K562 (cell line): ENCODE data around the gene DNAJC12. TPM values are rescaled to one million over a fixed set of nuclear protein-coding genes. Genes with fewer than 3 reads are reported as not detected.

Experiments
- BCLAF1 ChIP-seq, 2 experiments: fragments of 450-650 bp in 1 of 2; IDR thresholded peaks; 2 replicates each; pipeline ENCODE4 v1.6.1; 2011 to 2017; ENCODE audit warnings: low read depth in 2 of 2, antibody characterized with exemption in 1 of 2, borderline replicate concordance in 1 of 2, low read length in 1 of 2, mild to moderate bottlenecking in 1 of 2, mixed read lengths in 1 of 2; ENCODE audit not compliant: control insufficient read depth in 1 of 2
- CXXC5 ChIP-seq: fragments of 250-450 bp; sonication (Bioruptor Pico); IDR thresholded peaks from 2 replicates; pipeline ENCODE4 v1.8.0; 2022; ENCODE audit warnings: inconsistent platforms, mild to moderate bottlenecking, moderate library complexity
- ELF2 ChIP-seq: fragments of 250-450 bp; sonication (Bioruptor Pico); IDR thresholded peaks from 2 replicates; pipeline ENCODE4 v1.5.0; 2021; ENCODE audit warnings: mild to moderate bottlenecking
- GABPA ChIP-seq: fragments of 200-800 bp; sonication (Bioruptor generic); conservative IDR thresholded peaks from 2 replicates; pipeline ENCODE4 v1.6.1; 2016; ENCODE audit warnings: low read depth, missing genetic modification characterization, missing compliant biosample characterization
- HOMEZ ChIP-seq: fragments of 250-450 bp; sonication (Bioruptor Pico); IDR thresholded peaks from 2 replicates; pipeline ENCODE4 v1.4.0; 2020; ENCODE audit warnings: mild to moderate bottlenecking, moderate library complexity
- HOXB6 ChIP-seq: fragments of 250-450 bp; sonication (Bioruptor Pico); IDR thresholded peaks from 2 replicates; pipeline ENCODE4 v1.5.1; 2022; ENCODE audit warnings: mild to moderate bottlenecking, borderline replicate concordance
- IRF9 ChIP-seq: fragments of 450-650 bp; IDR thresholded peaks from 2 replicates; pipeline ENCODE4 v1.6.1; 2016; ENCODE audit warnings: missing biosample characterization, missing genetic modification characterization
- NFIX ChIP-seq: fragments of 250-450 bp; sonication (Bioruptor Pico); IDR thresholded peaks from 2 replicates; pipeline ENCODE4 v1.4.0; 2020; ENCODE audit warnings: low read depth, mild to moderate bottlenecking, moderate library complexity
- TCF3 ChIP-seq: sonication (generic); formaldehyde crosslinking; IDR thresholded peaks from 2 replicates; pipeline ENCODE4 v1.4.0; 2020; ENCODE audit warnings: mild to moderate bottlenecking, missing genetic modification reagents
- THRAP3 ChIP-seq: fragments of 450-650 bp; IDR thresholded peaks from 2 replicates; pipeline ENCODE4 v1.6.1; 2016; ENCODE audit warnings: mild to moderate bottlenecking, inconsistent platforms, borderline replicate concordance
- YBX1 ChIP-seq: fragments of 450-650 bp; IDR thresholded peaks from 2 replicates; pipeline ENCODE4 v1.7.1; 2016; ENCODE audit warnings: mild to moderate bottlenecking
- ZBTB17 ChIP-seq: fragments of 450-650 bp; formaldehyde crosslinking; IDR thresholded peaks from 2 replicates; pipeline ENCODE4 v1.4.0; 2020; ENCODE audit warnings: mild to moderate bottlenecking
- ZNF354B ChIP-seq: fragments of 250-450 bp; sonication (Bioruptor Pico); IDR thresholded peaks from 2 replicates; pipeline ENCODE4 v1.4.0; 2020
- ZNF592 ChIP-seq: fragments of 450-650 bp; IDR thresholded peaks from 2 replicates; pipeline ENCODE4 v1.6.1; 2017; ENCODE audit warnings: antibody characterized with exemption, mild to moderate bottlenecking
- polyA plus RNA-seq, 8 experiments: library from polyadenylated mRNA; depleted of rRNA in 4 of 8; stranded (reverse) in 5 of 8; unstranded in 3 of 8; fragments of >200 nt; fragmentation: Nextera tagmentation in 2 of 8; fragmentation: Illumina TruSeq in 1 of 8; extraction: Ambion mirVana in 2 of 8; extraction: Trizol in 1 of 8; gene quantifications; 2 replicates each; pipeline versions ENCODE4 v1.2.1 to v1.2.3, GENCODE V29; 2011 to 2014; ENCODE audit warnings: inconsistent platforms in 1 of 8, missing spikeins in 1 of 8
- total RNA-seq, 7 experiments: library from RNA; depleted of rRNA in 6 of 7; stranded (reverse); fragments of >200 nt in 6 of 7; fragmentation: Illumina TruSeq in 2 of 7; extraction: Trizol in 2 of 7; gene quantifications; 2 replicates each; pipeline versions ENCODE4 v1.2.1 to v1.2.3, GENCODE V29; 2011 to 2021; ENCODE audit warnings: low replicate concordance in 1 of 7
- TF ChIP-seq, protein P1 (sequence below): fragments of 450-650 bp; IDR thresholded peaks from 2 replicates; pipeline ENCODE4 v1.6.1; 2016; ENCODE audit warnings: antibody characterized with exemption

Gene DNAJC12
- total and polyA plus RNA-seq, 9 of the 15 experiments (the other 6 are each of a cell fraction or from before 2014, with no cell fraction given) = 7.4 to 95.9 (median 68.5) TPM

DNA sequence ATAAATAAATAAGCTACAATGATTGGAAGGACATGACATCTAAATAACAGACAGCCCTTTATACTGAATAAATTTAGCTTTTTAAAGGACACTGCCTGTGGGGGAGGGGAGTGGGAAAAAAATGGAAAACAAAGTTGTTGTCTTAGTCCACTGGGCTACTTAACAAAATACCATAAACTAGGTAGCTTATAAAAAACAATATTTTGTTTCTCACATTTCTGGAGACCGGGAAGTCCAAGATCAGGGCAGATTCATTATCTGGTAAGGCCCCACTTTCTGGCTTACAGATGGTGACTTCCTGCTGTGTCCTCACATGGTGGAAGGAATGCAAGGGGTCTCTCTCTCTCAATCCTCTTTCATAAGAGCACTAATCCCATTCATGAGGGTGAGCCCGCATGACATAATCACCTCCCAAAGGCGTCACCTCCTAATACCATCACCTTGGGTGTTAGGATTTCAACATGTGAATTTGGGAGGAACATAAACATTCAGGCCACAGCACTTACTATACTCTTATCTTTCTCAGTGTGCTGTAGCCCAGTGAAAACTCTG, 43.0 kb downstream of the DNAJC12 start (continued):
- TF ChIP-seq CXXC5 (CRISPR knock-in tag) = peak; percentile 30
- TF ChIP-seq HOMEZ (CRISPR knock-in tag) = no peak
- no peak for TF ChIP-seq HOXB6 (CRISPR knock-in tag)
- TF ChIP-seq YBX1 = no peak
- no peak for TF ChIP-seq ELF2
- no peak for TF ChIP-seq NFIX (CRISPR knock-in tag)
- 0 out of 2 replicates have a peak, but pooled peaks have one; percentile 41 for TF ChIP-seq ZNF592
- TF ChIP-seq GABPA (tag) = peak; percentile 50; the same call in 1 of the 2 replicates
- no peak for TF ChIP-seq ZNF354B (CRISPR knock-in tag)
- no peak for TF ChIP-seq THRAP3
- TF ChIP-seq, protein P1, sequence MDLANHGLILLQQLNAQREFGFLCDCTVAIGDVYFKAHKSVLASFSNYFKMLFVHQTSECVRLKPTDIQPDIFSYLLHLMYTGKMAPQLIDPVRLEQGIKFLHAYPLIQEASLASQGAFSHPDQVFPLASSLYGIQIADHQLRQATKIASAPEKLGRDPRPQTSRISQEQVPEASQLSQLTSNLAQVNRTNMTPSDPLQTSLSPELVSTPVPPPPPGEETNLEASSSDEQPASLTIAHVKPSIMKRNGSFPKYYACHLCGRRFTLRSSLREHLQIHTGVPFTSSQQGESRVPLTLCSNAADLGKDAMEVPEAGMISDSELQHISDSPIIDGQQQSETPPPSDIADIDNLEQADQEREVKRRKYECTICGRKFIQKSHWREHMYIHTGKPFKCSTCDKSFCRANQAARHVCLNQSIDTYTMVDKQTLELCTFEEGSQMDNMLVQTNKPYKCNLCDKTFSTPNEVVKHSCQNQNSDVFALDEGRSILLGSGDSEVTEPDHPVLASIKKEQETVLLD = no peak
- TF ChIP-seq ZBTB17 (CRISPR knock-in tag) = no peak
- TF ChIP-seq BCLAF1 (IDR thresholded peaks at IDR 0.05; ENCODE audit: borderline replicate concordance in 1 of 2, control insufficient read depth in 1 of 2, low read depth in 2 of 2, low read length in 1 of 2) = no peak
- no peak for TF ChIP-seq IRF9 (tag)
- no peak for TF ChIP-seq TCF3 (CRISPR knock-in tag)
